ENCODE measurements around the gene CNOT1.
A peak's percentile ranks its signal among the peaks of the same experiment; 100 is the strongest.

Gene CNOT1

GRCh38 chr16:58490065-58490464 is 139.6 kb downstream of the CNOT1 start:
- FAIRE-seq = no peak

GRCh38 chr16:58488531-58488930 is 141.1 kb downstream of the CNOT1 start:
- FAIRE-seq (no peak), DNase-seq (ENCODE audit: insufficient read length, low spot score) (no peak)

More at GRCh38 chr16:58490065-58490464, 139.6 kb downstream of the CNOT1 start:
- no peak for DNase-seq (ENCODE audit: insufficient read length, low spot score)

DNA sequence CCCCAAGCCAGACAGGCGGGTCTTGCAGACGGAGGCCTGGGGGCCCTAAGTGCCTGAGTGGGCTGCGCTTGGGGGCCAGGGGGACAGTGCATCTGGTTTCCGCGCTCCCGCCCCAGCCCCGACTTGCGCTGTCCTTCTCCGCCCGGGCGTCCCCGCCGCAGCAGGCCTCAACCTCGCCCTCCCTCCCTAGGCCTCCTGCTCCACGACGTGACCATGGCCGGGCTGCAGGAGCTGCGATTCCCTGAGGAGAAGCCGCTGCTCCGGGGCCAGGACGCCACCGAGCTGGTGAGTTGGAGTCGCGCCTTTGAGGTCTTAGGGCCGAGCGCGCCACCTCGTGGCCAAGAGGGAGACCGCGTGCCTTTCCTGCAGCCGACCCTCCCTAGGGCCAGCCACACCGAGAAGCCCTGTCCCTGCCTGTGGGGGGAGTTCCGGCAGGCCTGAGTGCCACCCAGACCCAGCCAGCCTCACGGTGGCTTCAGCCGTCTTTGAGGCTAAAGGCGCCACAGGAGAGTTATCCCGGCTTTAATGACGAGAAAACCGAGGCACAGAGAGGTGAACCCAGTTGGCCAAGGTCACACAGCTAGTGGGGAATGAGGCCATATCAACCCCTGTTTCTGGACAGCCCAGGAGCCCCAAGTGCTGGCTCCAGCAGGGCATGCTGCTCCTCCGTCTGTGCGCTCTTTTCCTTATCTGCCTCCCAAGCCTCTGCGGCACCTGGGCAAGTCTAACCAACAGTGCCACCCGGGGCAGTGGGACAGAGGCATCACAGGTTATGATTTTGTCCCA is 141.9 kb downstream of the CNOT1 start:
- DNase-seq (ENCODE audit: insufficient read length, low spot score) (peak; percentile 90), FAIRE-seq (peak; percentile 85)

- DNase-seq (ENCODE audit: insufficient read length, low spot score) (no peak), FAIRE-seq (no peak)
Observed at GRCh38 chr16:58485184-58485887, 144.3 kb downstream of the CNOT1 start.

GRCh38 chr16:58481931-58482330 is 147.7 kb downstream of the CNOT1 start:
- no peak for DNase-seq (ENCODE audit: insufficient read length, low spot score)
- FAIRE-seq = no peak

- DNase-seq (ENCODE audit: insufficient read length, low spot score) (no peak), FAIRE-seq (no peak)
Observed at GRCh38 chr16:58481226-58481869, 148.3 kb downstream of the CNOT1 start.

- DNase-seq (ENCODE audit: insufficient read length, low spot score) = no peak
- no peak for FAIRE-seq
Observed at GRCh38 chr16:58478427-58478826, 151.2 kb downstream of the CNOT1 start.

DNA sequence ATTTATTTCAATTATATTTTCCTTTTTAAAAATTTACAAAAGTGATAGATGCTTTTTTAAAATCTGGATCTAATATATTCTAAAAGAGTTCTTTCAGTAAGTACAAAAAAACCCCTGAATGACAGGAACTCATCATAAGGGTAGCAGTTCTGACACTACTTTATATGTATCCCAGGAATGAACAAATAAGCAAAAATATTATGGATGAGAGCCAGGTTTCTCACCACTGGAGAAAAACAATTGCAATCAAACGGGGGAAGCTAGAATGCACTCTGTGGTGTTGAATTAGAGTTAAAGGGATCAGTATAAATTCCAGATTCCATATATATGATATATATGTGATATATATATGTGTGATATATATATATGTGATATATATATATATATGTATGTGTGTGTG is 152.8 kb downstream of the CNOT1 start:
- no peak for DNase-seq (ENCODE audit: insufficient read length, low spot score)
- FAIRE-seq = no peak

DNA sequence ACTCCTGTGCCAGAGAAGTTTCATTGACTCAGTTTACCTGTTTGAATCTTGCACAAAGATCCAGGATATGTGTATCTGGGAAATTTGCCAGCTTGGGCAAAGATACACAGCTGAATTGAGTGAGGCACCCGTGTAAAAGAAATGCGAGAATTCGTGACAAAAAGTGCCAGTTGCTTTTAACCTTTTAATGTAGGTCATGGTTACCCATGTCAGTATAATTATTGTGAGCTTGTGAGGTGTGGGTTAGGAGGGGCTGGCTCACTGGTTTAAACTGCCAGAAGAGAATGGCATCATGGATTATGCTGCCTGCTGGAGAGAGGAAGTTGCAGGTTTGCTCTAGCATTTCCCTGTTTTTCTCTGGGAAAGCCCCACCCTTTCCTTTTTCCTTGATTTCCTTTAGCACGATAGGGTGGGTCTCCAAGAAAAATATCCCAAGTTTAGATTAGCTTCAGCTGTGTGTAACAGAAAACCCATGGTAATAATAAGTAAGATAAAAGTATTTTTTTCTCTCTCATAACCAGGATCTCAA is 154.5 kb downstream of the CNOT1 start:
- FAIRE-seq (no peak), DNase-seq (ENCODE audit: insufficient read length, low spot score) (no peak)

- no peak for FAIRE-seq
- no peak for DNase-seq (ENCODE audit: insufficient read length, low spot score)
Observed at GRCh38 chr16:58474296-58474695, 155.3 kb downstream of the CNOT1 start.

GRCh38 chr16:58472827-58473226 is 156.8 kb downstream of the CNOT1 start:
- DNase-seq (ENCODE audit: insufficient read length, low spot score) (no peak), FAIRE-seq (no peak)

DNA sequence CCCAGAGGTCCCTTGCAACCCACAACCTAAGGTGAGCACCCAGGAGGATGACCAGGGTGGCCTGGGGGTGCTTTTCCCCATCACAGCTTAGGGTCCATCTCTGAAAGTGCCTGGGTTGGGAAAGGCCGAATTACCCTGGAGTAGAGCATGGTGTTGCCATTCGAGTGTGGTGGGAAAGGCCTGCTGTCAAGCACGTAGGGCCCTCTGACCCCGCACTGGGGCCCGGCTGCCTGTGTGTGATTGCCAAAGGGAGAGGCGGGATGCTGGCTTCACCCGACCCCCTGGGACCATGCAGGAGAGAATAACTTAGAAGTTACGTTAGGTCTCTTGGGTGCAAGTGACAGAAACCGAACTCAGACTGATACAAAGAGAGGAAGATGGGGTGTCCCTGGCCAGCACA is 157.4 kb downstream of the CNOT1 start:
- DNase-seq (ENCODE audit: insufficient read length, low spot score) = no peak
- no peak for FAIRE-seq

DNA sequence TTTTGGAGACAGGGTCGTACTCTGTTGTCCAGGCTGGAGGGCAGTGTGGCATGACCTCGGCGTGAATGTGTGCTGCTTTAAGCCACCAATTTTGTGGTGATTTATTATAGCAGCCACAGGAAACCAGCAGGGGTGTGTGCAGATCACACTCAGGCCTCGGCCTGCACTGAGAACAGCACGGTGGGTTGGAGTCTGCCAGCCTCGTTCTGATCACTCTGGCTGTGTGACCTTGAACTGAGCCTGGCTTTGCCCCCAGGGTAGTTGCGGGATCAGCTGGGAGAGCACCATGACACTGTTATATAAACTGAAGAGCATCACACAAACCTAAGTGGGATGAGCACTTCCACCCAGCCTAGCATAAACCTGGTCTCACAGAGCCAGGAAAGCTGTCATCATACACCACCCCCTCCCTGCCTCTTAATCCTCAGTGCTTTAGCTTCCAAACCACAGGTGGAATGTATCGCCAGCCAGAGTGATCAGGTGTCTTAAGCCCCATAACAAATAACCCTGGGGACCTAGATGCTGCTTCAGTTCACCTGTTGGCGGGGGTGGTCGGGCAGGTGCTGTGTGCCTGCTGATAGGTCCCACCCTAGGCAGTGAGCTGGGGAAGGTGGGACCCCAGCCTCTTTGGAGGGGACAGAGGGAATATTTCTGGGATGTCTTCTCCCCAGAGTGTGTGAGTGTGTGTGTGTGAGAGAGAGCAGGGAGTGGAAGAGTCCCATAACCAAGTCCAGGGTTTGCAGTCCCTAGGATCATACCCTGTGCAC is 158.2 kb downstream of the CNOT1 start:
- DNase-seq (ENCODE audit: insufficient read length, low spot score) (no peak), FAIRE-seq (no peak)

Measured in GM19239 (cell line).